GM12892 (cell line): ENCODE measurements around the gene IVL.

Source experiments
- POLR2A ChIP-seq: IDR thresholded peaks from 2 replicates; pipeline ENCODE4 v1.6.1; 2011; ENCODE audit warnings: low read depth, low read length, control low read depth
- POLR2AphosphoS5 ChIP-seq: IDR thresholded peaks from 2 replicates; pipeline ENCODE4 v1.6.1; 2011; ENCODE audit warnings: low read depth, low read length, control low read depth

- TF ChIP-seq POLR2A = no peak
- TF ChIP-seq POLR2AphosphoS5 = no peak
Measured at GRCh38 chr1:152933196-152933595, 24.9 kb downstream of the IVL start.
